GM12878 (cell line): ENCODE results near the gene ULK4. TPM values are rescaled to one million over a fixed set of nuclear protein-coding genes. Genes with fewer than 3 reads are reported as not detected.
A peak's percentile ranks its signal among the peaks of the same experiment; 100 is the strongest.

ENCODE experiments used
- E4F1 ChIP-seq: fragments of 450-650 bp; IDR thresholded peaks from 2 replicates; pipeline ENCODE4 v1.6.1; 2018; ENCODE audit warnings: borderline replicate concordance, mild to moderate bottlenecking; ENCODE audit not compliant: partially characterized antibody
- EED ChIP-seq: sonication (generic); IDR thresholded peaks from 2 replicates; pipeline ENCODE4 v1.6.1; 2016; ENCODE audit warnings: antibody characterized with exemption, low read depth
- GATAD2B ChIP-seq: fragments of 450-650 bp; conservative IDR thresholded peaks from 2 replicates; pipeline ENCODE4 v1.6.1; 2017; ENCODE audit warnings: low read depth, mild to moderate bottlenecking, moderate library complexity
- MEF2A ChIP-seq: IDR thresholded peaks from 2 replicates; pipeline ENCODE4 v1.6.1; 2011; ENCODE audit warnings: low read depth, mild to moderate bottlenecking, low read length, moderate library complexity; ENCODE audit not compliant: insufficient read depth
- MEF2B ChIP-seq: fragments of 450-650 bp; IDR thresholded peaks from 2 replicates; pipeline ENCODE4 v1.6.1; 2018; ENCODE audit warnings: mild to moderate bottlenecking, moderate library complexity; ENCODE audit not compliant: partially characterized antibody, poor library complexity, severe bottlenecking
- NR2C1 ChIP-seq: fragments of 450-650 bp; IDR thresholded peaks from 2 replicates; pipeline ENCODE4 v1.6.1; 2017; ENCODE audit warnings: antibody characterized with exemption, mild to moderate bottlenecking, moderate library complexity
- PBX3 ChIP-seq: IDR thresholded peaks from 2 replicates; pipeline ENCODE4 v1.6.1; 2011; ENCODE audit warnings: mild to moderate bottlenecking, low read depth, low read length, moderate library complexity; ENCODE audit not compliant: insufficient replicate concordance
- STAT1 ChIP-seq: fragments of 450-650 bp; conservative IDR thresholded peaks from 2 replicates; pipeline ENCODE4 v1.6.1; 2014; ENCODE audit warnings: antibody characterized with exemption, mild to moderate bottlenecking
- STAT3 ChIP-seq: IDR thresholded peaks from 2 replicates; pipeline ENCODE4 v1.6.1; 2011; ENCODE audit warnings: low read depth, low read length, improper control_type of control experiment
- SUPT20H ChIP-seq: IDR thresholded peaks from 2 replicates; pipeline ENCODE4 v1.6.1; 2011; ENCODE audit warnings: low read depth, mild to moderate bottlenecking, low read length, moderate library complexity, borderline replicate concordance; ENCODE audit not compliant: control insufficient read depth
- TCF12 ChIP-seq: IDR thresholded peaks from 2 replicates; pipeline ENCODE4 v1.6.1; 2011; ENCODE audit warnings: low read depth, mild to moderate bottlenecking, low read length
- ZBTB33 ChIP-seq: fragments of 450-650 bp; IDR thresholded peaks from 2 replicates; pipeline ENCODE4 v1.6.1; 2017; ENCODE audit warnings: mild to moderate bottlenecking
- ZNF274 ChIP-seq: IDR thresholded peaks from one replicate; pipeline ENCODE4 v1.8.0; 2011; ENCODE audit not compliant: insufficient read length, insufficient read depth
- ZNF622 ChIP-seq: fragments of 450-650 bp; IDR thresholded peaks from 2 replicates; pipeline ENCODE4 v1.6.1; 2017; ENCODE audit warnings: mild to moderate bottlenecking, inconsistent platforms
- polyA plus RNA-seq, 11 experiments: library from polyadenylated mRNA; depleted of rRNA in 4 of 11; unstranded in 6 of 11; stranded (reverse) in 5 of 11; fragments of >200 nt; fragmentation: Nextera tagmentation in 4 of 11; fragmentation: Illumina TruSeq in 1 of 11; extraction: Ambion mirVana in 4 of 11; extraction: Trizol in 1 of 11; gene quantifications; 1 replicate in 1 of 11; 2 replicates in 10 of 11; pipeline versions ENCODE4 v1.2.1 to v1.2.3, GENCODE V29; 2011 to 2016; ENCODE audit warnings: inconsistent platforms in 2 of 11, missing spikeins in 2 of 11, low read depth in 1 of 11
- total RNA-seq, 4 experiments: library from RNA; depleted of rRNA in 3 of 4; stranded (reverse); fragments of >200 nt in 3 of 4; fragmentation: Illumina TruSeq in 1 of 4; extraction: Trizol in 1 of 4; gene quantifications; 2 replicates each; pipeline versions ENCODE4 v1.2.1 to v1.2.3, GENCODE V29; 2013 to 2021

The ULK4 gene
- total and polyA plus RNA-seq, 10 of the 15 experiments (the other 5 are each of a cell fraction or from before 2014, with no cell fraction given) = 3.5 to 7.6 (median 6.3) TPM

GRCh38 chr3:41198950-41199865 lies 762.7 kb downstream of the ULK4 start, which contains the start of gene CTNNB1 (continued):
- peak; percentile 64 for TF ChIP-seq MEF2B
- no peak for TF ChIP-seq ZBTB33
- 0 out of 2 replicates have a peak, but pooled peaks have one; percentile 46 for TF ChIP-seq TCF12
- TF ChIP-seq E4F1 = peak; percentile 18
- TF ChIP-seq STAT1 = peak; percentile 86
- peak; percentile 82 for TF ChIP-seq EED
- peak; percentile 77; the same call in 1 of the 2 replicates for TF ChIP-seq MEF2A
- TF ChIP-seq NR2C1 = peak; percentile 78
- TF ChIP-seq STAT3 = no peak
- no peak for TF ChIP-seq SUPT20H
- TF ChIP-seq ZNF622 = no peak
- TF ChIP-seq ZNF274 = no peak
- peak; percentile 99 for TF ChIP-seq GATAD2B
- peak; percentile 92 for TF ChIP-seq PBX3
